ELF-1 (cell line): ENCODE data around the gene SNRNP25.

Experiments
- DNase-seq: peaks from one replicate; pipeline ENCODE4 v3.0.0-alpha.2; 2016; ENCODE audit warnings: low read depth, low spot score

Gene SNRNP25

DNA sequence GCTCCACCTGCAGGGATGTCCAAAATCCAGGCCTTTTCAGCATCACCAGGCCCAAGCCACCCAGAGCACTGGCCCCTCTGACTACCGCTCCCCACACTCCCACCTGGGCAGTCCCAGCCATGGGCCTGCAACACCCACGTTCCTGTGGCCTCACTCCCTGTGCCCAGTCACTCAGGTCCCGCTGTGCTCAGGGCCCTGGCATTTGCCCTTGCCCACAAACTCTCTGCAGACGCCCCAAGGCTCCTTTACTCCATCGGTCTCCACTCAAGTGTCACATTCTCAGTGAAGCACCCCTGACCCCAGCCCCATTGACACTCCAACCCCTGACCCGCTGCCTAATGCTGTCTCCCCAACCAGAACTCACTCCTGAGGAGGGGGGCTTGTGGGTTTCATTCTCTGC lies 48.0 kb downstream of the SNRNP25 start:
- no peak for DNase-seq

DNA sequence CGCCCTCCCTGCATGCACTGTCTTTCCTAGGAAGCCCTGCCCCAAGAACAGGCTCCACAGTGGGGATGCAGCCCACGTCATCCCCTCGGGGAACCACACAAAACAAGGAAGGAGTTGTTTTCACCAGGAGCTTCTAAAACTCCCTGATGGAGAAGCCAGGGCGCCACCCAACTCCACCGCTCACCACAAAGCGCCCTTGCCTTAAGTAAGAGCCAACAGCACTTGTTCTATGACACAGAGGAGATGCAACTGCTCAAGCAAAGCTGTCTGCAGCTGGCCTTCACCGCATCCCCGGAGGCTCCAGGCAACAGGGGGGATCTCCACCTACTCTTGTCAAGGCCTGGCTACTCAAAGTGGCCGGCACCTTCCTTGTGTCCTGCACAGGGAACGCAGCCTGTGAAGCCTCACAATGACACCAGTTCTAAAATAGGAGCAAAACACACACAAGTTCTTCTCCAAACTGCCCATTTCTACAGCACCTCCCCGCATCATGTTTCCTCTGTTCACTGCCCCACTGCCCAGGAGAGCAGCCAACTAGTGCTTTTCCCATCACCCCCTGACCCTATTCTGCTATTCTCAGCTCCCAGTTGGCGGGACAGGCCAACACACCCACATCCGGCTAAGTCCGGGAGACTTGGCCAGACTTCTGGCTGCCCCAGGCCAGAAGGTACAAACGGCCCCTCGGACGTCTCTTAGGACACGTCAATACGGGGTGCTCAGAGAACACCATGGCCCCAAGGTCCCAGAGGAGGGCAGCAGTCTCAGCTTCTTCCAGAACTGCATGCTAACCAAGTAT lies 48.6 kb downstream of the SNRNP25 start:
- no peak for DNase-seq

GRCh38 chr16:104355-104754 lies 50.7 kb downstream of the SNRNP25 start:
- no peak for DNase-seq

DNA sequence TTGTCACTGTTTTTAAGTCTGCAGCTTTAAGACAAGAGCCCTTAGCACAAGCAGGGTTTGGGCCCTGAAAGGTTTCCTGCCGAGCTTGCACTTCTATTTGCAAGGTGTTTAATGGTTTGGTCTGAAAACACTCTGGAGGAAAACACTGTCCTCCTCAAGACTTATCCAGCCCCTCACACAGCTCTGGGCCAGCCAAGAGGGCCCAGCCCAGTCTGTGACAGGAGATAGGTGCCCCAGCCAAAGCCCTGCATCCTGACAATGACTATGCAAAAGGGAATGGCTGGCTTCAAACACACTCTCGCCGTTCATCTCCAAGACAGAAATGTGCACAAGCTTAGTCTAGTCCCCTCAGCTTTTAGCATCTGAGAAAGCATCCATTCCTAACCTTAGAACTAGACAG lies 51.3 kb downstream of the SNRNP25 start:
- no peak for DNase-seq

DNA sequence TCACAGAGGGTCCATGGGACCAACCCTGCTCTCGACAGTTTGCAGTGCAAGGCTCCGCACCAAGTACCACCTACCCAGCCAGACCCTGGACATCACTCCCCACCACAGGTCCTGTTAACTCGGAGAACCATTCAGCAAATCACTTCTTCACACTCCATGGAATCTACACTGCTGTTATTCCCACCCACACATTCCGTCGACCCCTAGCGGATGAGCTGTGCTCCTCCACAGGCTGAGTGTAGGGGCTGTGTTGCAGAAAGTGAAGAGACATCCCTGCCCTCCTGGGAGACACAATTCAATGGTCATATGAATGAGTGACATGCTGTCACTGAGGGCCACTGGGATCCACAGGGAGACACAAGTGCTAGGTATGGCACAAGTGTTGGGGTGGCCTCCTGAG lies 51.9 kb downstream of the SNRNP25 start:
- no peak for DNase-seq

- peak; percentile 83 for DNase-seq
These were observed 53.1 kb downstream of the SNRNP25 start for GRCh38 chr16:106623-107324.
